Liver (tissue), 3 donors: ENCODE data around the gene SPOUT1.

Experiments
- CTCF ChIP-seq: fragments of 150-350 bp; IDR thresholded peaks from 2 replicates; pipeline ENCODE4 v1.5.1; 2017; ENCODE audit warnings: improper control_type of control experiment, low read depth, low read length; ENCODE audit not compliant: missing input control
- FOXA1 ChIP-seq: IDR thresholded peaks from 2 replicates; pipeline ENCODE4 v1.6.1; 2016; ENCODE audit warnings: antibody characterized with exemption
- JUND ChIP-seq, 2 donors: IDR thresholded peaks; 2 replicates each; pipeline ENCODE4 v1.6.1; 2016; ENCODE audit warnings: antibody characterized with exemption in 2 of 2
- MAX ChIP-seq: IDR thresholded peaks from 2 replicates; pipeline ENCODE4 v1.6.1; 2016; ENCODE audit warnings: antibody characterized with exemption
- TF ChIP-seq, protein P1 (sequence below): IDR thresholded peaks from 2 replicates; pipeline ENCODE4 v1.6.1; 2016; ENCODE audit warnings: antibody characterized with exemption
- donor health status: healthy.
- donor health status: healthy.

DNA sequence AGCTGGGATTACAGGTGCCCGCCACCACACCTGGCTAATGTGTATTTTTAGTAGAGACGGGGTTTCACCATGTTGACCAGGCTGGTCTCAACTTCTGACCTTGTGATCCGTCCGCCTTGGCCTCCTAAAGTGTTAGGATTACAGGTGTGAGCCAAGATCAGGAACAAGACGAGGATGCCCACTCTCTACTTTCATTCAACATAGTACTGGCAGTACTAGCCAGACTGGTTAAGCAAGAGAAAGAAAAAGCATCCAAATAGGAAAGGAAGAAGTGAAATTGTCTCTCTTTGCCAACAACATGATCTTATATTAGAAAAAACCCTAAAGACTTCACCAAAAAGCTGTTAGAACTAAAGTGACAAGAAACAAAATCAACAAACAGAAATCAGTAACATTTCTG lies 18.7 kb downstream of the SPOUT1 start:
- TF ChIP-seq, protein P1, sequence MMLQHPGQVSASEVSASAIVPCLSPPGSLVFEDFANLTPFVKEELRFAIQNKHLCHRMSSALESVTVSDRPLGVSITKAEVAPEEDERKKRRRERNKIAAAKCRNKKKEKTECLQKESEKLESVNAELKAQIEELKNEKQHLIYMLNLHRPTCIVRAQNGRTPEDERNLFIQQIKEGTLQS, result no peak
- TF ChIP-seq CTCF (no peak), MAX (no peak), JUND (IDR thresholded peaks at IDR 0.05) (no peak), FOXA1 (no peak)
